SH-SY5Y (cell line): ENCODE data around the gene CDC42SE2.

Experiments used
- GATA2 ChIP-seq: IDR thresholded peaks from 2 replicates; pipeline ENCODE4 v1.6.1; 2011; ENCODE audit warnings: mild to moderate bottlenecking, low read depth, low read length
- GATA3 ChIP-seq: IDR thresholded peaks from 2 replicates; pipeline ENCODE4 v1.6.1; 2011; ENCODE audit warnings: low read depth, mild to moderate bottlenecking, low read length, moderate library complexity

GRCh38 chr5:131266370-131267060, 2.7 kb downstream of the CDC42SE2 start:
- TF ChIP-seq GATA2, result no peak
- no peak for TF ChIP-seq GATA3
